ELF-1 (cell line): Measurements from ENCODE around the gene LTBP1.
"Not testable (repeated sequence)": the region's sequence is repeated elsewhere in the genome, so short reads cannot be mapped to it uniquely, and the experiment has no call there.

Experiments used
- DNase-seq: peaks from one replicate; pipeline ENCODE4 v3.0.0-alpha.2; 2016; ENCODE audit warnings: low read depth, low spot score

Gene LTBP1

GRCh38 chr2:33223856-33224255, 277.1 kb downstream of the LTBP1 start:
- DNase-seq, result no peak

GRCh38 chr2:33225350-33225749, 278.6 kb downstream of the LTBP1 start:
- no peak for DNase-seq

- DNase-seq, result no peak
Measured at GRCh38 chr2:33226546-33226945, 279.8 kb downstream of the LTBP1 start.

GRCh38 chr2:33229646-33230045, 282.9 kb downstream of the LTBP1 start:
- no peak for DNase-seq

GRCh38 chr2:33230195-33230594, 283.4 kb downstream of the LTBP1 start:
- no peak for DNase-seq

- DNase-seq, result no peak
Measured at GRCh38 chr2:33230842-33231241, 284.1 kb downstream of the LTBP1 start.

- not testable (repeated sequence) for DNase-seq
Measured at GRCh38 chr2:33235559-33235958, 288.8 kb downstream of the LTBP1 start.

- no peak for DNase-seq
Measured at GRCh38 chr2:33236482-33237385, 290.0 kb downstream of the LTBP1 start.

- DNase-seq, result no peak
Measured at GRCh38 chr2:33238111-33238510, 291.4 kb downstream of the LTBP1 start.

GRCh38 chr2:33240178-33240577, 293.4 kb downstream of the LTBP1 start:
- no peak for DNase-seq

- no peak for DNase-seq
Measured at GRCh38 chr2:33241072-33241471, 294.3 kb downstream of the LTBP1 start.

- DNase-seq, result no peak
Measured at GRCh38 chr2:33241581-33241980, 294.8 kb downstream of the LTBP1 start.

- no peak for DNase-seq
Measured at GRCh38 chr2:33242845-33243244, 296.1 kb downstream of the LTBP1 start.

- no peak for DNase-seq
Measured at GRCh38 chr2:33246432-33246831, 299.7 kb downstream of the LTBP1 start.

- no peak for DNase-seq
Measured at GRCh38 chr2:33247365-33247764, 300.6 kb downstream of the LTBP1 start.

GRCh38 chr2:33250417-33251029, 303.8 kb downstream of the LTBP1 start:
- peak; percentile 10 for DNase-seq

- no peak for DNase-seq
Measured at GRCh38 chr2:33256162-33256755, 309.5 kb downstream of the LTBP1 start.

- DNase-seq, result no peak
Measured at GRCh38 chr2:33258387-33258786, 311.6 kb downstream of the LTBP1 start.

GRCh38 chr2:33262097-33262496, 315.3 kb downstream of the LTBP1 start:
- no peak for DNase-seq

GRCh38 chr2:33264766-33265165, 318.0 kb downstream of the LTBP1 start:
- no peak for DNase-seq

- no peak for DNase-seq
Measured at GRCh38 chr2:33265584-33266338, 319.0 kb downstream of the LTBP1 start.

GRCh38 chr2:33266467-33266866, 319.7 kb downstream of the LTBP1 start:
- DNase-seq, result no peak
